HepG2 (cell line): ENCODE measurements around the gene TRIAP1. TPM values are rescaled to one million over a fixed set of nuclear protein-coding genes. Genes with fewer than 3 reads are reported as not detected.

ENCODE experiments used
- ARNTL ChIP-seq: sonication (generic); formaldehyde crosslinking; IDR thresholded peaks from 2 replicates; pipeline ENCODE4 v1.4.0; 2020; ENCODE audit warnings: mild to moderate bottlenecking, missing genetic modification reagents
- BRD4 ChIP-seq: sonication (generic); formaldehyde crosslinking; IDR thresholded peaks from 2 replicates; pipeline ENCODE4 v1.4.0; 2020; ENCODE audit warnings: missing genetic modification reagents
- CAMTA2 ChIP-seq: sonication (generic); formaldehyde crosslinking; IDR thresholded peaks from 2 replicates; pipeline ENCODE4 v1.4.0; 2020; ENCODE audit warnings: mild to moderate bottlenecking, missing genetic modification reagents, borderline replicate concordance
- CHD2 ChIP-seq: IDR thresholded peaks from 2 replicates; pipeline ENCODE4 v1.6.1; 2011; ENCODE audit warnings: low read depth, low read length, improper control_type of control experiment
- GABPA ChIP-seq, 2 experiments: IDR thresholded peaks; 2 replicates each; pipeline ENCODE4 v1.6.1; 2011 to 2016; ENCODE audit warnings: low read depth in 2 of 2, low read length in 1 of 2, missing biosample characterization in 1 of 2, missing genetic modification characterization in 1 of 2
- HOXA5 ChIP-seq: sonication (generic); formaldehyde crosslinking; IDR thresholded peaks from 2 replicates; pipeline ENCODE4 v1.4.0; 2020; ENCODE audit warnings: missing genetic modification reagents
- KLF13 ChIP-seq: sonication (generic); formaldehyde crosslinking; IDR thresholded peaks from 2 replicates; pipeline ENCODE4 v1.4.0; 2020; ENCODE audit warnings: mild to moderate bottlenecking, missing genetic modification reagents
- KLF6 ChIP-seq: IDR thresholded peaks from 2 replicates; pipeline ENCODE4 v1.8.0; 2016; ENCODE audit warnings: missing biosample characterization, missing genetic modification reagents
- MEIS1 ChIP-seq: sonication (generic); formaldehyde crosslinking; IDR thresholded peaks from 2 replicates; pipeline ENCODE4 v1.9.0; 2021; ENCODE audit warnings: mild to moderate bottlenecking, missing genetic modification reagents, moderate library complexity, borderline replicate concordance
- MZF1 ChIP-seq: sonication (generic); formaldehyde crosslinking; IDR thresholded peaks from 2 replicates; pipeline ENCODE4 v1.8.1; 2023; ENCODE audit warnings: mild to moderate bottlenecking, missing genetic modification reagents, borderline replicate concordance
- NR3C1 ChIP-seq: sonication (generic); formaldehyde crosslinking; IDR thresholded peaks from 2 replicates; pipeline ENCODE4 v1.4.0; 2020; ENCODE audit warnings: missing genetic modification reagents
- POLR2AphosphoS5 ChIP-seq: IDR thresholded peaks from 2 replicates; pipeline ENCODE4 v1.6.1; 2012; ENCODE audit warnings: low read depth, low read length
- RBFOX2 ChIP-seq: fragments of 200-400 bp; formaldehyde crosslinking; IDR thresholded peaks from 2 replicates; pipeline ENCODE4 v1.6.1; 2017; ENCODE audit warnings: low read depth, mild to moderate bottlenecking, low read length
- XBP1 ChIP-seq: sonication (generic); formaldehyde crosslinking; IDR thresholded peaks from 2 replicates; pipeline ENCODE4 v1.5.0; 2020; ENCODE audit warnings: missing genetic modification reagents
- ZBTB26 ChIP-seq: IDR thresholded peaks from 2 replicates; pipeline ENCODE4 v1.6.1; 2016; ENCODE audit warnings: missing compliant biosample characterization, missing genetic modification reagents, borderline replicate concordance
- ZBTB7A ChIP-seq: sonication (generic); formaldehyde crosslinking; IDR thresholded peaks from 2 replicates; pipeline ENCODE4 v1.8.0; 2022; ENCODE audit warnings: mild to moderate bottlenecking, missing genetic modification reagents
- ZNF124 ChIP-seq: sonication (generic); formaldehyde crosslinking; IDR thresholded peaks from 2 replicates; pipeline ENCODE4 v1.4.0; 2020; ENCODE audit warnings: missing genetic modification reagents
- ZNF143 ChIP-seq: sonication (generic); formaldehyde crosslinking; IDR thresholded peaks from 2 replicates; pipeline ENCODE4 v1.4.0; 2020; ENCODE audit warnings: missing genetic modification reagents
- ZNF160 ChIP-seq: sonication (generic); formaldehyde crosslinking; IDR thresholded peaks from 2 replicates; pipeline ENCODE4 v1.8.0; 2022; ENCODE audit warnings: mild to moderate bottlenecking, inconsistent platforms, missing genetic modification reagents
- ZNF441 ChIP-seq: sonication (generic); formaldehyde crosslinking; IDR thresholded peaks from 2 replicates; pipeline ENCODE4 v1.7.0; 2021; ENCODE audit warnings: missing genetic modification reagents, borderline replicate concordance
- ZNF607 ChIP-seq: sonication (generic); formaldehyde crosslinking; IDR thresholded peaks from 2 replicates; pipeline ENCODE4 v1.5.1; 2020; ENCODE audit warnings: missing genetic modification reagents, mild to moderate bottlenecking, borderline replicate concordance
- ZNF800 ChIP-seq: sonication (generic); formaldehyde crosslinking; IDR thresholded peaks from 2 replicates; pipeline ENCODE4 v1.4.0; 2020; ENCODE audit warnings: missing genetic modification reagents
- ZSCAN30 ChIP-seq: sonication (generic); formaldehyde crosslinking; IDR thresholded peaks from 2 replicates; pipeline ENCODE4 v1.5.0; 2020; ENCODE audit warnings: mild to moderate bottlenecking, missing genetic modification reagents
- polyA plus RNA-seq, 8 experiments: library from polyadenylated mRNA; depleted of rRNA in 3 of 8; stranded (reverse) in 7 of 8; unstranded in 1 of 8; fragments of >200 nt; fragmentation: Illumina TruSeq in 4 of 8; extraction: Trizol in 4 of 8; gene quantifications; 2 replicates each; pipeline versions ENCODE4 v1.2.1 to v1.2.3, GENCODE V29; 2011 to 2016; ENCODE audit warnings: low read depth in 4 of 8, missing spikeins in 1 of 8, mixed read lengths in 1 of 8; ENCODE audit not compliant: insufficient read depth in 1 of 8
- total RNA-seq, 5 experiments: library from RNA; depleted of rRNA; stranded (reverse); fragments of >200 nt; fragmentation: Illumina TruSeq; extraction: Trizol; gene quantifications; 2 replicates each; pipeline ENCODE4 v1.2.3, GENCODE V29; 2016; ENCODE audit warnings: low read depth in 1 of 5
- TF ChIP-seq, protein P1 (sequence below): IDR thresholded peaks from 2 replicates; pipeline ENCODE4 v1.6.1; 2016; ENCODE audit warnings: missing genetic modification reagents, missing compliant biosample characterization
- TF ChIP-seq, protein P2 (sequence below): IDR thresholded peaks from 2 replicates; pipeline ENCODE4 v1.6.1; 2016; ENCODE audit warnings: missing biosample characterization, missing genetic modification reagents, low read depth

TRIAP1 gene
- total and polyA plus RNA-seq, 2 of the 13 experiments (the other 11 are each of a cell fraction or from before 2014, with no cell fraction given) = 55.0 to 117 TPM

- TF ChIP-seq ZBTB26 (no peak), ZNF160 (CRISPR knock-in tag) (no peak), POLR2AphosphoS5 (peak; percentile 75), GABPA (IDR thresholded peaks at IDR 0.05; ENCODE audit: low read depth, low read length) (peak; percentile 47), GABPA (CRISPR knock-in tag; IDR thresholded peaks at IDR 0.05; ENCODE audit: low read depth) (peak; percentile 73), ZSCAN30 (CRISPR knock-in tag) (no peak), ZNF607 (0 out of 2 replicates have a peak, but pooled peaks have one; percentile 44), MEIS1 (CRISPR knock-in tag) (no peak), CHD2 (peak; percentile 64; the same call in 1 of the 2 replicates), KLF13 (CRISPR knock-in tag) (no peak), ZNF124 (CRISPR knock-in tag) (peak; percentile 82; the same call in 1 of the 2 replicates), XBP1 (CRISPR knock-in tag) (no peak), NR3C1 (no peak), CAMTA2 (no peak), ARNTL (CRISPR knock-in tag) (no peak), MZF1 (no peak), KLF6 (peak; percentile 52; the same call in 1 of the 2 replicates), BRD4 (CRISPR knock-in tag) (no peak), ZBTB7A (CRISPR knock-in tag) (peak; percentile 42; the same call in 1 of the 2 replicates), ZNF143 (CRISPR knock-in tag) (peak; percentile 89), RBFOX2 (peak; percentile 91), HOXA5 (CRISPR knock-in tag) (no peak), ZNF441 (CRISPR knock-in tag) (0 out of 2 replicates have a peak, but pooled peaks have one; percentile 9), ZNF800 (CRISPR knock-in tag) (peak; percentile 71)
- TF ChIP-seq, protein P1, sequence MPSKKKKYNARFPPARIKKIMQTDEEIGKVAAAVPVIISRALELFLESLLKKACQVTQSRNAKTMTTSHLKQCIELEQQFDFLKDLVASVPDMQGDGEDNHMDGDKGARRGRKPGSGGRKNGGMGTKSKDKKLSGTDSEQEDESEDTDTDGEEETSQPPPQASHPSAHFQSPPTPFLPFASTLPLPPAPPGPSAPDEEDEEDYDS = peak; percentile 85
- TF ChIP-seq, protein P2, sequence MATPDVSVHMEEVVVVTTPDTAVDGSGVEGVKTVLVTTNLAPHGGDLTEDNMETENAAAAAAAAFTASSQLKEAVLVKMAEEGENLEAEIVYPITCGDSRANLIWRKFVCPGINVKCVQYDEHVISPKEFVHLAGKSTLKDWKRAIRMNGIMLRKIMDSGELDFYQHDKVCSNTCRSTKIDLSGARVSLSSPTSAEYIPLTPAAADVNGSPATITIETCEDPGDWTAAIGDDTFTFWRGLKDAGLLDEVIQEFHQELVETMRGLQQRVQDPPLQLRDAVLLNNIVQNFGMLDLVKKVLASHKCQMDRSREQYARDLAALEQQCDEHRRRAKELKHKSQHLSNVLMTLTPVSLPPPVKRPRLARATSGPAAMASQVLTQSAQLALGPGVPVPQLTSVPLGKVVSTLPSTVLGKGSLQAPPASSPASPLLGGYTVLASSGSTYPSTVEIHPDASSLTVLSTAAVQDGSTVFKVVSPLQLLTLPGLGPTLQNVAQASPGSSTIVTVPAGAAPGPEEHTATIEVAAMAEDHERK (CRISPR knock-in tag) = peak; percentile 45; the same call in 1 of the 2 replicates
Observed at GRCh38 chr12:120469450-120470149, 23.4 kb upstream of the TRIAP1 start, which contains the start of gene SRSF9 (continued).
